Loucy (cell line): ENCODE data around the gene CSNK1G3.

Source experiments
- H2AFZ ChIP-seq: fragments of 200-600 bp; sonication (generic); 2 replicates; pipeline ENCODE4 v1.6.0; 2016; ENCODE audit warnings: antibody characterized with exemption, mild to moderate bottlenecking, low read length, moderate library complexity
- H3F3A ChIP-seq: fragments of 200-600 bp; 2 replicates; pipeline ENCODE4 v1.6.0; 2016; ENCODE audit warnings: antibody characterized with exemption, low read depth, mild to moderate bottlenecking
- H3K27me3 ChIP-seq: fragments of 200-600 bp; sonication (generic); 2 replicates; pipeline ENCODE4 v1.6.1; 2014; ENCODE audit warnings: low read length, mild to moderate bottlenecking; ENCODE audit not compliant: insufficient read depth, poor library complexity, severe bottlenecking
- H3K36me3 ChIP-seq: fragments of 200-600 bp; sonication (generic); 2 replicates; pipeline ENCODE4 v1.6.1; 2016; ENCODE audit warnings: low read length; ENCODE audit not compliant: insufficient read depth
- H3K4me1 ChIP-seq: fragments of 200-600 bp; sonication (generic); 2 replicates; pipeline ENCODE4 v1.5.1; 2014; ENCODE audit warnings: low read length, mild to moderate bottlenecking; ENCODE audit not compliant: insufficient read depth, poor library complexity, severe bottlenecking
- H3K4me2 ChIP-seq: fragments of 200-600 bp; sonication (generic); 2 replicates; pipeline ENCODE4 v1.6.0; 2014; ENCODE audit warnings: antibody characterized with exemption, low read length, low read depth, mild to moderate bottlenecking; ENCODE audit not compliant: poor library complexity, severe bottlenecking
- H3K4me3 ChIP-seq: fragments of 200-600 bp; sonication (generic); 2 replicates; pipeline ENCODE4 v1.5.1; 2014; ENCODE audit warnings: low read length, mild to moderate bottlenecking, mixed read lengths; ENCODE audit not compliant: poor library complexity, severe bottlenecking
- H3K79me2 ChIP-seq: fragments of 200-600 bp; sonication (generic); 2 replicates; pipeline ENCODE4 v1.6.1; 2014; ENCODE audit warnings: low read length; ENCODE audit not compliant: insufficient read depth
- H3K9ac ChIP-seq: fragments of 200-600 bp; sonication (generic); 2 replicates; pipeline ENCODE4 v1.6.0; 2014; ENCODE audit warnings: mild to moderate bottlenecking, low read depth, low read length, moderate library complexity; ENCODE audit not compliant: poor library complexity, severe bottlenecking
- H3K9me2 ChIP-seq: fragments of 200-600 bp; sonication (generic); replicated peaks from 2 replicates; pipeline ENCODE4 v1.6.1; 2016; ENCODE audit warnings: low read depth, low read length, mixed read lengths
- H3K9me3 ChIP-seq: fragments of 200-600 bp; sonication (generic); 2 replicates; pipeline ENCODE4 v1.6.1; 2014; ENCODE audit warnings: mild to moderate bottlenecking, antibody characterized with exemption, low read length, low read depth; ENCODE audit not compliant: insufficient read depth
- H4K20me1 ChIP-seq: fragments of 200-600 bp; sonication (generic); 2 replicates; pipeline ENCODE4 v1.6.0; 2014; ENCODE audit warnings: antibody characterized with exemption, low read length, mild to moderate bottlenecking; ENCODE audit not compliant: insufficient read depth, poor library complexity, severe bottlenecking
- EZH2phosphoT487 ChIP-seq: fragments of 200-600 bp; IDR thresholded peaks from 2 replicates; pipeline ENCODE4 v1.6.1; 2018; ENCODE audit warnings: antibody characterized with exemption, mild to moderate bottlenecking, moderate library complexity, borderline replicate concordance
- TF ChIP-seq, protein P1 (sequence below): fragments of 200-600 bp; sonication (generic); conservative IDR thresholded peaks from 2 replicates; pipeline ENCODE4 v1.5.1; 2014; ENCODE audit warnings: mild to moderate bottlenecking, antibody characterized with exemption, low read length

CSNK1G3 gene

DNA sequence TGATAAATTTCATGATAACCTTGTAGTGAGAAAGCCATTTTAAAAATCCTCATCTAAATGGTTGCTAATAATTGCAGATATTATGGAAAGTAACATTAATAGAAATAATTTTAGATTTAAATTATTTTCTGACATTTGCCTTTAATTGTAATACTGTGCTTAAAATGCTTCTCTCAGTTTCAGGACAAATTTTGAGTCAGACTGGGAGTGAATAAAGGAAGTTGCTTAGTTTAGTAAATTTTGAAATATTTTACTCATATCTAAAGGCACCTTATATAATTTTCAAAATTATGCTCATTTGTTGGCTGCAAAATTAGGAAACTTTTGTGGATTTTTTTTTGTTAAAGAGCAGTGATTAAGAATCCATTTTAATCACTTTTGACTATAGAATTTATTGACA, 93.8 kb downstream of the CSNK1G3 start:
- Histone ChIP-seq H3K27me3 (no peaks in the 10 kb centered on the region), H3K9me2 (no peaks in the 10 kb centered on the region), H3K79me2 (no peaks in the 10 kb centered on the region), H3K4me3 (no peak overlapping the region), H3F3A (no peaks in the 10 kb centered on the region), H3K9ac (no peak overlapping the region), H2AFZ (no peak overlapping the region), H3K4me2 (no peak overlapping the region), H3K36me3 (no peaks in the 10 kb centered on the region), H4K20me1 (no peaks in the 10 kb centered on the region), H3K4me1 (no peaks in the 10 kb centered on the region), H3K9me3 (no peaks in the 10 kb centered on the region)
- no peak for TF ChIP-seq EZH2phosphoT487

- Histone ChIP-seq H2AFZ (no peak overlapping the region), H3K79me2 (no peaks in the 10 kb centered on the region), H3K36me3 (peaks cover 9% of the 10 kb centered on the region; the same call in 1 of the 2 replicates)
Measured at GRCh38 chr5:123610209-123610608, 98.2 kb downstream of the CSNK1G3 start.

GRCh38 chr5:123610665-123611405, 98.9 kb downstream of the CSNK1G3 start:
- no peaks in the 10 kb centered on the region for H3F3A ChIP-seq
- no peak overlapping the region for H2AFZ ChIP-seq
- TF ChIP-seq, protein P1, sequence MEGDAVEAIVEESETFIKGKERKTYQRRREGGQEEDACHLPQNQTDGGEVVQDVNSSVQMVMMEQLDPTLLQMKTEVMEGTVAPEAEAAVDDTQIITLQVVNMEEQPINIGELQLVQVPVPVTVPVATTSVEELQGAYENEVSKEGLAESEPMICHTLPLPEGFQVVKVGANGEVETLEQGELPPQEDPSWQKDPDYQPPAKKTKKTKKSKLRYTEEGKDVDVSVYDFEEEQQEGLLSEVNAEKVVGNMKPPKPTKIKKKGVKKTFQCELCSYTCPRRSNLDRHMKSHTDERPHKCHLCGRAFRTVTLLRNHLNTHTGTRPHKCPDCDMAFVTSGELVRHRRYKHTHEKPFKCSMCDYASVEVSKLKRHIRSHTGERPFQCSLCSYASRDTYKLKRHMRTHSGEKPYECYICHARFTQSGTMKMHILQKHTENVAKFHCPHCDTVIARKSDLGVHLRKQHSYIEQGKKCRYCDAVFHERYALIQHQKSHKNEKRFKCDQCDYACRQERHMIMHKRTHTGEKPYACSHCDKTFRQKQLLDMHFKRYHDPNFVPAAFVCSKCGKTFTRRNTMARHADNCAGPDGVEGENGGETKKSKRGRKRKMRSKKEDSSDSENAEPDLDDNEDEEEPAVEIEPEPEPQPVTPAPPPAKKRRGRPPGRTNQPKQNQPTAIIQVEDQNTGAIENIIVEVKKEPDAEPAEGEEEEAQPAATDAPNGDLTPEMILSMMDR: peak; percentile 79
- no peak for TF ChIP-seq EZH2phosphoT487
- H3K9ac ChIP-seq: no peak overlapping the region
- H3K9me2 ChIP-seq: no peaks in the 10 kb centered on the region
- no peak overlapping the region for H3K4me3 ChIP-seq
- no peaks in the 10 kb centered on the region for H3K4me1 ChIP-seq
- H3K36me3 ChIP-seq: peaks cover 9% of the 10 kb centered on the region; the same call in 1 of the 2 replicates
- no peaks in the 10 kb centered on the region for H3K9me3 ChIP-seq
- no peaks in the 10 kb centered on the region for H3K27me3 ChIP-seq
- H3K79me2 ChIP-seq: no peaks in the 10 kb centered on the region
- H4K20me1 ChIP-seq: no peaks in the 10 kb centered on the region
- H3K4me2 ChIP-seq: no peak overlapping the region

More at GRCh38 chr5:123610209-123610608, 98.2 kb downstream of the CSNK1G3 start:
- H3K4me3 ChIP-seq: no peak overlapping the region
- H4K20me1 ChIP-seq: no peaks in the 10 kb centered on the region
- no peaks in the 10 kb centered on the region for H3K9me3 ChIP-seq
- no peak overlapping the region for H3K9ac ChIP-seq
- H3F3A ChIP-seq: no peaks in the 10 kb centered on the region
- no peaks in the 10 kb centered on the region for H3K9me2 ChIP-seq
- no peaks in the 10 kb centered on the region for H3K4me1 ChIP-seq
- no peak overlapping the region for H3K4me2 ChIP-seq
- H3K27me3 ChIP-seq: no peaks in the 10 kb centered on the region
- TF ChIP-seq EZH2phosphoT487: no peak
- TF ChIP-seq, protein P1: no peak

- H3K4me3 ChIP-seq: no peak overlapping the region
- H3K9me3 ChIP-seq: no peaks in the 10 kb centered on the region
- no peak overlapping the region for H2AFZ ChIP-seq
- H3K79me2 ChIP-seq: no peaks in the 10 kb centered on the region
- H3K9me2 ChIP-seq: no peaks in the 10 kb centered on the region
- no peak overlapping the region for H3K4me2 ChIP-seq
- no peaks in the 10 kb centered on the region for H3F3A ChIP-seq
- H3K4me1 ChIP-seq: no peaks in the 10 kb centered on the region
- no peak overlapping the region for H3K9ac ChIP-seq
- peaks cover 9% of the 10 kb centered on the region; the same call in 1 of the 2 replicates for H3K36me3 ChIP-seq
- H3K27me3 ChIP-seq: no peaks in the 10 kb centered on the region
- H4K20me1 ChIP-seq: no peaks in the 10 kb centered on the region
- no peak for TF ChIP-seq EZH2phosphoT487
- TF ChIP-seq, protein P1: no peak
Measured at GRCh38 chr5:123611406-123611709, 99.4 kb downstream of the CSNK1G3 start.
